ENCODE results near the gene CRADD.

GRCh38 chr12:93645702-93646101 is 31.5 kb upstream of the CRADD start:
- TF ChIP-seq, protein P1, sequence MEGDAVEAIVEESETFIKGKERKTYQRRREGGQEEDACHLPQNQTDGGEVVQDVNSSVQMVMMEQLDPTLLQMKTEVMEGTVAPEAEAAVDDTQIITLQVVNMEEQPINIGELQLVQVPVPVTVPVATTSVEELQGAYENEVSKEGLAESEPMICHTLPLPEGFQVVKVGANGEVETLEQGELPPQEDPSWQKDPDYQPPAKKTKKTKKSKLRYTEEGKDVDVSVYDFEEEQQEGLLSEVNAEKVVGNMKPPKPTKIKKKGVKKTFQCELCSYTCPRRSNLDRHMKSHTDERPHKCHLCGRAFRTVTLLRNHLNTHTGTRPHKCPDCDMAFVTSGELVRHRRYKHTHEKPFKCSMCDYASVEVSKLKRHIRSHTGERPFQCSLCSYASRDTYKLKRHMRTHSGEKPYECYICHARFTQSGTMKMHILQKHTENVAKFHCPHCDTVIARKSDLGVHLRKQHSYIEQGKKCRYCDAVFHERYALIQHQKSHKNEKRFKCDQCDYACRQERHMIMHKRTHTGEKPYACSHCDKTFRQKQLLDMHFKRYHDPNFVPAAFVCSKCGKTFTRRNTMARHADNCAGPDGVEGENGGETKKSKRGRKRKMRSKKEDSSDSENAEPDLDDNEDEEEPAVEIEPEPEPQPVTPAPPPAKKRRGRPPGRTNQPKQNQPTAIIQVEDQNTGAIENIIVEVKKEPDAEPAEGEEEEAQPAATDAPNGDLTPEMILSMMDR (IDR thresholded peaks at IDR 0.05; ENCODE audit: extremely low read depth in 1 of 2, insufficient read depth in 1 of 2, low read depth in 1 of 2, low read length in 2 of 2), result no peak
- TF ChIP-seq, protein P2, sequence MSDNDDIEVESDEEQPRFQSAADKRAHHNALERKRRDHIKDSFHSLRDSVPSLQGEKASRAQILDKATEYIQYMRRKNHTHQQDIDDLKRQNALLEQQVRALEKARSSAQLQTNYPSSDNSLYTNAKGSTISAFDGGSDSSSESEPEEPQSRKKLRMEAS (IDR thresholded peaks at IDR 0.05; ENCODE audit: insufficient read depth, insufficient read length), result no peak
- TF ChIP-seq POLR2A (IDR thresholded peaks at IDR 0.05; ENCODE audit: low read depth, low read length) (no peak), MYC (IDR thresholded peaks at IDR 0.05; ENCODE audit: low read depth, low read length) (no peak), POLR2AphosphoS5 (IDR thresholded peaks at IDR 0.05; ENCODE audit: insufficient read depth, low read depth, low read length) (no peak), EZH2 (IDR thresholded peaks at IDR 0.05; ENCODE audit: borderline replicate concordance, low read depth, low read length, severe bottlenecking) (no peak), JUN (IDR thresholded peaks at IDR 0.05; ENCODE audit: borderline replicate concordance, insufficient read depth, insufficient read length, low read depth) (peak; percentile 18), GATA2 (IDR thresholded peaks at IDR 0.05; ENCODE audit: insufficient read depth, insufficient read length, low read depth, low read length) (no peak)
